Sigmoid colon (tissue), 7 donors: ENCODE measurements around the gene TROAP. TPM values are rescaled to one million over a fixed set of nuclear protein-coding genes. Genes with fewer than 3 reads are reported as not detected.

Source experiments
- DNase-seq: peaks from one replicate; pipeline ENCODE4 v3.0.0-alpha.2; 2019
- H3K27ac ChIP-seq, 4 donors: fragments of 200-600 bp; sonication (generic); one replicate each; pipeline ENCODE4 v1.5.1; 2016 to 2019; ENCODE audit warnings: mild to moderate bottlenecking in 1 of 4
- H3K27me3 ChIP-seq, 3 donors: fragments of 200-600 bp; sonication (generic); one replicate each; pipeline ENCODE4 v1.5.1; 2019; ENCODE audit warnings: mild to moderate bottlenecking in 1 of 3
- H3K36me3 ChIP-seq, 4 donors: fragments of 200-600 bp; sonication (generic); one replicate each; pipeline ENCODE4 v1.5.1; 2016 to 2019
- H3K4me1 ChIP-seq, 4 donors: fragments of 200-600 bp; sonication (generic); one replicate each; pipeline ENCODE4 v1.5.1; 2017 to 2019
- H3K4me3 ChIP-seq, 4 donors: fragments of 200-600 bp; sonication (generic); one replicate each; pipeline ENCODE4 v1.5.1; 2017 to 2019; ENCODE audit warnings: mild to moderate bottlenecking in 2 of 4, moderate library complexity in 1 of 4
- H3K9me3 ChIP-seq, 4 donors: fragments of 200-600 bp in 3 of 4; sonication (generic) in 3 of 4; one replicate each; pipeline versions ENCODE4 v1.5.1 to v1.6.1; 2013 to 2019
- EP300 ChIP-seq, 4 donors: sonication (generic); formaldehyde crosslinking; IDR thresholded peaks; one replicate each; pipeline ENCODE4 v1.6.1; 2017; ENCODE audit warnings: antibody characterized with exemption in 4 of 4
- POLR2A ChIP-seq, 2 donors: fragments of 450-650 bp; IDR thresholded peaks; one replicate each; pipeline ENCODE4 v1.6.1; 2016; ENCODE audit warnings: antibody characterized with exemption in 2 of 2, mild to moderate bottlenecking in 2 of 2, moderate library complexity in 2 of 2
- POLR2AphosphoS5 ChIP-seq, 4 donors: sonication (generic); formaldehyde crosslinking; IDR thresholded peaks; one replicate each; pipeline ENCODE4 v1.6.1; 2017; ENCODE audit warnings: antibody characterized with exemption in 4 of 4
- WGBS, 2 donors: extraction: QIAGEN DNeasy Blood & Tissue Kit; methylation state at CpG; one replicate each; pipeline ENCODE4 v1.1.7; 2013; 5-methylcytosine and 5-hydroxymethylcytosine counted together
- intact Hi-C: fragments of 100-400 bp; cut with DNase I; formaldehyde crosslinking; loops from one replicate; pipeline ENCODE4 v1.15.1; 2023
- polyA plus RNA-seq, 3 donors: library from polyadenylated mRNA; stranded (reverse); fragments of 200-250 nt; gene quantifications; one replicate each; pipeline ENCODE4 v1.2.3, GENCODE V29; 2013
- total RNA-seq, 4 donors: library from RNA; depleted of rRNA; stranded (reverse); fragments of >200 nt; gene quantifications; one replicate each; pipeline ENCODE4 v1.1.0, GENCODE V29; 2016
- TF ChIP-seq, protein P1 (sequence below), 4 experiments: fragments of 450-650 bp in 3 of 4; fragments of 200-600 bp in 1 of 4; IDR thresholded peaks; one replicate each; pipeline ENCODE4 v1.5.1; 2016 to 2019; ENCODE audit warnings: antibody characterized with exemption in 4 of 4, mild to moderate bottlenecking in 3 of 4, moderate library complexity in 2 of 4
- donor health status: healthy with polysubstance abuse.
- donor health status: Bipolar disorder and iron deficiency.
- donor health status: healthy.

Gene TROAP, protein sequence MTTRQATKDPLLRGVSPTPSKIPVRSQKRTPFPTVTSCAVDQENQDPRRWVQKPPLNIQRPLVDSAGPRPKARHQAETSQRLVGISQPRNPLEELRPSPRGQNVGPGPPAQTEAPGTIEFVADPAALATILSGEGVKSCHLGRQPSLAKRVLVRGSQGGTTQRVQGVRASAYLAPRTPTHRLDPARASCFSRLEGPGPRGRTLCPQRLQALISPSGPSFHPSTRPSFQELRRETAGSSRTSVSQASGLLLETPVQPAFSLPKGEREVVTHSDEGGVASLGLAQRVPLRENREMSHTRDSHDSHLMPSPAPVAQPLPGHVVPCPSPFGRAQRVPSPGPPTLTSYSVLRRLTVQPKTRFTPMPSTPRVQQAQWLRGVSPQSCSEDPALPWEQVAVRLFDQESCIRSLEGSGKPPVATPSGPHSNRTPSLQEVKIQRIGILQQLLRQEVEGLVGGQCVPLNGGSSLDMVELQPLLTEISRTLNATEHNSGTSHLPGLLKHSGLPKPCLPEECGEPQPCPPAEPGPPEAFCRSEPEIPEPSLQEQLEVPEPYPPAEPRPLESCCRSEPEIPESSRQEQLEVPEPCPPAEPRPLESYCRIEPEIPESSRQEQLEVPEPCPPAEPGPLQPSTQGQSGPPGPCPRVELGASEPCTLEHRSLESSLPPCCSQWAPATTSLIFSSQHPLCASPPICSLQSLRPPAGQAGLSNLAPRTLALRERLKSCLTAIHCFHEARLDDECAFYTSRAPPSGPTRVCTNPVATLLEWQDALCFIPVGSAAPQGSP
- total RNA-seq (under 1 TPM in 1 of 4 donors, not detected in 3; 0.36 TPM), polyA plus RNA-seq (10 to 100 TPM in 1 of 3 donors, 1 to 10 TPM in 2; 4.8 to 25.7 (median 5.1) TPM)

DNA sequence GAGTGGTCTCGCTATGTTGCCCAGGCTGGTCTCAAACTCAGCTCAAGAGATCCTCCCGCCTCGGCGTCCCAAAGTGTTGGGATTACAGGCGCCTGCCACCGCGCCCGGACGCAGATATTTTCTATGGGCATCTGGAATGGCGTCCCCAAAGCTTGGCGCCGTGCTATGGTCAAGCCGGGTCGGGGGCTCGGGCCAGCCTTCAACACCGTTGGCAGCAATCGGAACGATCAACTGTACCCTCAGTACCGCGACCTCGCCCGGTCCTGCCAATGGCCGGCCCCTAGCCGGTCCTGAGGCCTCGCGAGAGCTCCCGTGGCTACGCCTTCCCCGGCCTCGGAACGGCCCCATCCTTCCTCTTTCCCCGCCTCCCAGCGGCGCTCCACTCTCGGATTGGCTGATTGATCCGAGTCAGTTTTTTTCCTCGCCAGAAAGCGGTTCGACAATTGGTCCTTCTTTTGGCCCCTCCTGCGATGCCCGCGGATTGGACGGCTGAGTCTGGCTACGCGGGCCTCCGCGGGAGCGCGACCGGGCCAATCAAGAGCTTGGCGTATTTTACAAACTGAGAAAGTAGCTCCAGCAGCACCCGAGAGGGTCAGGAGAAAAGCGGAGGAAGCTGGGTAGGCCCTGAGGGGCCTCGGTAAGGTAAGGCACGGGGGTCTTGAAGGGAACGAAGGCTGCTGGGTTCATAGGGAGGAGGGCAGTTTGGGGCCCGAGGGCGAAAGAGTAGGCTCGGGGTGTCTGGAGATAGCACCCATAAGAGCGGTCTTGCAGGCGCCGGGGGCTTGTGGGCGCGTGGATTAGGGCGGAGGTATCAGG, at the start of gene TROAP:
Gene TROAP, plus strand, starts transcription at position 548 of the 816 bp plus-strand sequence. CDS start 354 bp downstream, outside the sequence.
- Histone ChIP-seq H3K36me3 (no peaks in the 10 kb centered on the region), H3K4me1 (peaks cover 0 to 17% (median 9%) of the 10 kb centered on the region in 4 donors), H3K27me3 (no peaks in the 10 kb centered on the region), H3K4me3 (peak within 1 kb of the TSS; percentile 45 to 64 (median 58)), H3K9me3 (no peaks in the 10 kb centered on the region), H3K27ac (peak within 1 kb of the TSS; percentile 65 to 74 (median 71))
- intact Hi-C loops, result no loop called here
- 0% methylated on average over 65 of the region's 65 CpGs for WGBS, 2 donors
- DNase-seq, result peak; percentile 99
- peak; percentile 36 to 70 for TF ChIP-seq POLR2A (IDR thresholded peaks at IDR 0.05)
- peak; percentile 49 to 88 (median 72) for TF ChIP-seq POLR2AphosphoS5 (IDR thresholded peaks at IDR 0.05)
- no peak for TF ChIP-seq EP300 (IDR thresholded peaks at IDR 0.05)

- H3K27ac ChIP-seq, result no peak overlapping the region
- H3K4me1 ChIP-seq, result peaks cover 0 to 4% (median 0%) of the 10 kb centered on the region in 4 donors
- intact Hi-C loops, result no loop called here
- H3K27me3 ChIP-seq, result no peaks in the 10 kb centered on the region
- H3K9me3 ChIP-seq, result no peaks in the 10 kb centered on the region
- 95% methylated on average over 6 of the region's 6 CpGs for whole genome bisulfite sequencing, 2 donors
- no peak for DNase-seq
- H3K4me3 ChIP-seq, result no peak overlapping the region
- peaks cover 9 to 45% (median 30%) of the 10 kb centered on the region in 4 donors for H3K36me3 ChIP-seq
- TF ChIP-seq EP300 (IDR thresholded peaks at IDR 0.05), result no peak
- no peak for TF ChIP-seq POLR2A (IDR thresholded peaks at IDR 0.05)
- no peak for TF ChIP-seq POLR2AphosphoS5 (IDR thresholded peaks at IDR 0.05)
- TF ChIP-seq, protein P1, sequence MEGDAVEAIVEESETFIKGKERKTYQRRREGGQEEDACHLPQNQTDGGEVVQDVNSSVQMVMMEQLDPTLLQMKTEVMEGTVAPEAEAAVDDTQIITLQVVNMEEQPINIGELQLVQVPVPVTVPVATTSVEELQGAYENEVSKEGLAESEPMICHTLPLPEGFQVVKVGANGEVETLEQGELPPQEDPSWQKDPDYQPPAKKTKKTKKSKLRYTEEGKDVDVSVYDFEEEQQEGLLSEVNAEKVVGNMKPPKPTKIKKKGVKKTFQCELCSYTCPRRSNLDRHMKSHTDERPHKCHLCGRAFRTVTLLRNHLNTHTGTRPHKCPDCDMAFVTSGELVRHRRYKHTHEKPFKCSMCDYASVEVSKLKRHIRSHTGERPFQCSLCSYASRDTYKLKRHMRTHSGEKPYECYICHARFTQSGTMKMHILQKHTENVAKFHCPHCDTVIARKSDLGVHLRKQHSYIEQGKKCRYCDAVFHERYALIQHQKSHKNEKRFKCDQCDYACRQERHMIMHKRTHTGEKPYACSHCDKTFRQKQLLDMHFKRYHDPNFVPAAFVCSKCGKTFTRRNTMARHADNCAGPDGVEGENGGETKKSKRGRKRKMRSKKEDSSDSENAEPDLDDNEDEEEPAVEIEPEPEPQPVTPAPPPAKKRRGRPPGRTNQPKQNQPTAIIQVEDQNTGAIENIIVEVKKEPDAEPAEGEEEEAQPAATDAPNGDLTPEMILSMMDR (IDR thresholded peaks at IDR 0.05), result no peak
Observed at GRCh38 chr12:49273726-49274395, 49.2 kb upstream of the TROAP start.

- Histone ChIP-seq H3K4me1 (no peaks in the 10 kb centered on the region), H3K9me3 (no peaks in the 10 kb centered on the region), H3K36me3 (peaks cover 8 to 40% (median 30%) of the 10 kb centered on the region in 4 donors), H3K4me3 (no peak overlapping the region), H3K27ac (no peak overlapping the region), H3K27me3 (no peaks in the 10 kb centered on the region)
- DNase-seq, result no peak
- no peak for TF ChIP-seq POLR2AphosphoS5 (IDR thresholded peaks at IDR 0.05)
- no peak for TF ChIP-seq POLR2A (IDR thresholded peaks at IDR 0.05)
- TF ChIP-seq, protein P1 (IDR thresholded peaks at IDR 0.05), result no peak
- no peak for TF ChIP-seq EP300 (IDR thresholded peaks at IDR 0.05)
- WGBS, 2 donors, result 84 to 86% methylated on average over 7 of the region's 7 CpGs
- intact Hi-C loops, result no loop called here
Observed at GRCh38 chr12:49274396-49275069, 48.5 kb upstream of the TROAP start.

GRCh38 chr12:49276304-49277290, 46.5 kb upstream of the TROAP start:
- Histone ChIP-seq H3K9me3 (no peaks in the 10 kb centered on the region), H3K27ac (no peak overlapping the region), H3K4me1 (no peaks in the 10 kb centered on the region), H3K36me3 (peaks cover 0 to 19% (median 14%) of the 10 kb centered on the region in 4 donors), H3K27me3 (no peaks in the 10 kb centered on the region), H3K4me3 (no peak overlapping the region)
- intact Hi-C loops, result no loop called here
- 88 to 91% methylated on average over 13 of the region's 13 CpGs for WGBS, 2 donors
- TF ChIP-seq POLR2AphosphoS5 (IDR thresholded peaks at IDR 0.05) (no peak), POLR2A (IDR thresholded peaks at IDR 0.05) (no peak)
- TF ChIP-seq, protein P1 (IDR thresholded peaks at IDR 0.05), result no peak
- no peak for DNase-seq
